Bronchial epithelial cell (primary cell): ENCODE results near the gene RTN4RL1. TPM values are rescaled to one million over a fixed set of nuclear protein-coding genes. Genes with fewer than 3 reads are reported as not detected.

Source experiments
- DNase-seq: peaks from one replicate; pipeline ENCODE4 v3.0.0-alpha.2; 2010; ENCODE audit warnings: low read depth
- FAIRE-seq: peaks from 2 replicates; lab custom pipeline; 2011; peaks lifted over from hg19 to GRCh38; lab: Jason Lieb, UNC
- H3K27me3 ChIP-seq: 2 replicates; pipeline ENCODE4 v1.5.1; 2011; ENCODE audit warnings: low read length; ENCODE audit not compliant: control insufficient read depth, insufficient read depth
- H3K36me3 ChIP-seq: 2 replicates; pipeline ENCODE4 v1.5.1; 2011; ENCODE audit warnings: low read length; ENCODE audit not compliant: control insufficient read depth, insufficient read depth
- H3K4me3 ChIP-seq: 2 replicates; pipeline ENCODE4 v1.5.1; 2011; ENCODE audit warnings: mild to moderate bottlenecking, low read depth, low read length, control low read depth
- total RNA-seq: library from RNA; depleted of rRNA; stranded (reverse); fragments of >200 nt; gene quantifications from 2 replicates; pipeline ENCODE4 v1.2.1, GENCODE V29; 2014
- TF ChIP-seq, protein P1 (sequence below): IDR thresholded peaks from 2 replicates; pipeline ENCODE4 v1.5.1; 2011; ENCODE audit warnings: mild to moderate bottlenecking, moderate library complexity, low read length, control low read depth, inconsistent platforms; ENCODE audit not compliant: insufficient read depth, severe bottlenecking

The RTN4RL1 gene
- total RNA-seq, 1 donor from 2014 or later: 0.26 TPM

DNA sequence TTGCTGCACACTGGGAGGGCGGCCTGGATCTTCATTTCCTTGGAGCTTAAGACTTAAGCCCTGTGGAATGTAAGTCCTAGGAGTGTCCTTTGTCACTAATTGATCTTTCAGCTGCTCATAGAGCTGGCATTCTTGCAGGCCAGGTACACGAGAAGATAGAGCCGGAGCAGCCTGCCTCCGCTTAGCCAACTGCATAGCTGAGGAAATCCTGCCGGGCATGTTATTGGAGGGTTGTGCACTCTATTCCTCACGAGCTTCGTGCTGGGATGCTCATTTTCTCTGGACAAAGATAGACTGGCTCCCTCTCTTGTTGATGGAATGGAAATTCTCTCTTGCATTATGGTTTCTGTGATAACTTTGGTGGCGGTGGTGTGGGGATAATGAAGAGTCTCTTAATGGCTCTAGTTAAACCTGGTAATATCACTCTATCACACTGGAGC is 118.5 kb downstream of the RTN4RL1 start:
- DNase-seq: no peak
- H3K36me3 ChIP-seq: no peaks in the 10 kb centered on the region
- no peak for FAIRE-seq
- no peak overlapping the region for H3K4me3 ChIP-seq
- TF ChIP-seq, protein P1, sequence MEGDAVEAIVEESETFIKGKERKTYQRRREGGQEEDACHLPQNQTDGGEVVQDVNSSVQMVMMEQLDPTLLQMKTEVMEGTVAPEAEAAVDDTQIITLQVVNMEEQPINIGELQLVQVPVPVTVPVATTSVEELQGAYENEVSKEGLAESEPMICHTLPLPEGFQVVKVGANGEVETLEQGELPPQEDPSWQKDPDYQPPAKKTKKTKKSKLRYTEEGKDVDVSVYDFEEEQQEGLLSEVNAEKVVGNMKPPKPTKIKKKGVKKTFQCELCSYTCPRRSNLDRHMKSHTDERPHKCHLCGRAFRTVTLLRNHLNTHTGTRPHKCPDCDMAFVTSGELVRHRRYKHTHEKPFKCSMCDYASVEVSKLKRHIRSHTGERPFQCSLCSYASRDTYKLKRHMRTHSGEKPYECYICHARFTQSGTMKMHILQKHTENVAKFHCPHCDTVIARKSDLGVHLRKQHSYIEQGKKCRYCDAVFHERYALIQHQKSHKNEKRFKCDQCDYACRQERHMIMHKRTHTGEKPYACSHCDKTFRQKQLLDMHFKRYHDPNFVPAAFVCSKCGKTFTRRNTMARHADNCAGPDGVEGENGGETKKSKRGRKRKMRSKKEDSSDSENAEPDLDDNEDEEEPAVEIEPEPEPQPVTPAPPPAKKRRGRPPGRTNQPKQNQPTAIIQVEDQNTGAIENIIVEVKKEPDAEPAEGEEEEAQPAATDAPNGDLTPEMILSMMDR: no peak
- H3K27me3 ChIP-seq: peaks cover 12% of the 10 kb centered on the region

DNA sequence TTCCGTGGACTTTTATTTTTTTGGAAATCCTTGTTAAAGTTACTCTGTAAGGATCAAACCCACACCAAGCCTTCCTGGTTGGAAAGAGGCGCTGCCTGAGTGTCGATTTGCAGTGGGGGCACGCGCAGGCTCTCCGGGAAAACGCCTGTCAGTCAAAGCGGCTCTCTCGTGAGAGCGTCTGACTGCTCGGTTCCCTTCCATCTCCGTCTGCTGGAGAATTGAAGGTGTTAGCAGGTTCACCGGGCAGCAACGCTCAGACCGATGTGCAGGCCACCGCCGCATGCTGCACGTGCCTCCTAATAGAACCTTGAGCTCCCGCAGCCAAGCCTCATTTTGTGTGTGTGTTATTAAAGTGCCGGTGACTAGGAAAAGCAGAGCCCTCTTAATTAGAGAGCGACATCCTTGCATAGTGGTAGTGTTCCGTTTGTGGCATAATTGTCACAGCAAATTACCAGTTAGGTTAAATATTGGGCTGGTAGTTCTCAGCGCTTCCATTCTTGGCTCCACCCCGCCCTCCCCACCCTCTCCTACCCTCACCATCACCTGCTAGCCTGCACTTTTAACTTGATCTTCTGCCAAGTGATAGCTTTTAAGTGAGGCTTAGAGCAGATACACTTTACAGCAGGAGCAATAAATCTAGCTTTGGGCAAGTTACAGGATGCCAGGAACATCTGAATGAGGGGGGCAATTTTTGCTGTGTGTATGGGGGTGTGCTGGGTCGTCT is 119.8 kb downstream of the RTN4RL1 start:
- Histone ChIP-seq H3K27me3 (peaks cover 12% of the 10 kb centered on the region), H3K36me3 (no peaks in the 10 kb centered on the region), H3K4me3 (no peak overlapping the region)
- FAIRE-seq (no peak), DNase-seq (no peak)
- TF ChIP-seq, protein P1: no peak

DNA sequence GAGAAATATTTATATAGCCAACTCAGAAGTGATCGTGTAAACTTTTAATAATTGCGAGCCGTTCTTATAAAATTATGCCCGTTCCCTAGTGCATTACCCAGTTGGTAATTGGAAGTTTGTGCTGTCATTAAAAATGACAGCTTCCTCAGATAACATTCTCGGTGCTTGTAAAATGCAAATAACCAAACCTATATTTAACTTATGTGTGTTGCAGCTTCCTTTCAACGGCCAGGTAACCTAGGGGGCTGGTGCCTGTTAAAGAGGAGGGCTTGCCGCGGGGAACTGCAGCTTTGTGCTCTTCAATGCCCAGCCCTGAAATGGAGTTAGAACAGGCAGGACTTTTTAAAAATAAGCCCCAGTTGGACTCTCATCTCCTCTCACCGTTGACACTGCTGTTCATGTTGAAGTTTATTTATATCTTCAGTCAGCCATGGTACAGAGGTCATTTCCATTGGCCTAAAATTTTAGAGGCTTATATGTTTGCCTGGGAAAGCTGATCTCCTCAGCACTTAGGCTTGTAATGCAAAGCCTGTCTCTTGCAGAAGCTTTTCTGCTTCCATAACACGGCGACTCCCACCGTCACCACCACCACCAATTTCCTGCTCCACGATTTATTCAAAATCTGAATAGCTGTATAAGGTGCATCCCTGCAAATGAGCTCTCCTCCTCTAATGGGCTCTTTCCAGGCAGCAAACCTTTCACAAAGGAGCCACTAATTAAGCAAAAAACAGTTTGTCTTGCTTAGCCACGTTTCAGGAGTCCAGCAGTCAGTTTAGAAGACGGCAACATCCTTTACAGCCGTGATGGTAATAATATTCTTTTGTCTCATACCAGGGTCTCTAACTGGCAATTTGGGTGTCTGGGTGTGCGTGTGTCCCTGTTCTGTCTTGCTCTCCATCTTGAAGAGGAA is 120.6 kb downstream of the RTN4RL1 start:
- peaks cover 12% of the 10 kb centered on the region for H3K27me3 ChIP-seq

DNA sequence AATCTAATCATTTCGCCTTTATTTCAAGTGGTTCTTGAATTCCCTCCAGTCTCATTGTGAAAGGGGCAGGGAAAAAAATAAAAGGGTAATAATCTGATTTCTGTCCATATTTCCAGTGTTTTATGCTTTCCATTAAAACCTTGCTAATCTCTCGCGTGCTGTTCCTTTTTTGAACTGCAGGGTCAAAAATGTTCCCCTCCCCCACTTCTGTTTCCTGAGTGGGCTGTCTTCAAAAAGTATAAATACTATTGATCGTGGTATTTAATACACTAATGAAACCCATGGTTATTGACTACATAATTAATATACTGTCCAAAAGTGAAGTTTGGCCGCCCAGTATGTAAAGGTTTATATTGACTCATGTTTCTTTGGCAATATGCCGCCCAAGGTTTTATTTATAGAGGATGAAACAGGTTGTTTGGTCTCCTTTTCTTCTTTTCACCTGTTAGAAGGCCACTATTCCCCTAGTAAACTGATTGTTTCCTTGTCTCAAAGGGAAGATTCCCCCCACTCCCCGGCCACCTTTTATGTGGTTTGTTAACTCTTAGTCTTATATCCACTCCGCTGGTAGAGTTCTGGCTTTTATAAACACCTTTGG is 125.6 kb downstream of the RTN4RL1 start:
- FAIRE-seq: no peak

More for the DNA sequence above, 120.6 kb downstream of the RTN4RL1 start:
- H3K36me3 ChIP-seq: no peaks in the 10 kb centered on the region
- H3K4me3 ChIP-seq: no peak overlapping the region
- FAIRE-seq: no peak
- DNase-seq: no peak
- TF ChIP-seq, protein P1: no peak

DNA sequence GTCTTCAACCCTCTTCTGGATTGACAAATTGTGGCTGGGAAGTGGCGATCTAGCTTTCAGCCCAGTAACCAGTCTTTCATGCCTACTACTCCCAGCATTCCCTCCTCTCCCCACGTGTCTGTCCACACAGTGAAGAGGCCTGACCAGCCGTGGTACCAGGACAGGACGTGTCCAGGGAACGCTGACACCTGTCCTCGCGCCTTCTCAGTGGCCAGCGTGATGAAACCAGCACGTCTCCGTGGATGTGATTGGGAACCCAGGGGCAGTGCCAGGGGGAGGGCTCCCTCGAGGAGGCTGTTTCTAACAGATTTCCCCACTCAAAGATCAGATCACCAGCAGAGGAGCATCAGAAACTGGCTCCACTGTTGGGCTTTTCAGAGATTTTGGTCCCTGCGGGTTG is 126.3 kb downstream of the RTN4RL1 start:
- TF ChIP-seq, protein P1: no peak
- no peak for FAIRE-seq
- Histone ChIP-seq H3K36me3 (peaks cover 15% of the 10 kb centered on the region), H3K4me3 (no peak overlapping the region), H3K27me3 (no peaks in the 10 kb centered on the region)
- DNase-seq: no peak

More for the DNA sequence above, 125.6 kb downstream of the RTN4RL1 start:
- H3K27me3 ChIP-seq: peaks cover under 1% of the 10 kb centered on the region
- peaks cover 15% of the 10 kb centered on the region for H3K36me3 ChIP-seq
- no peak overlapping the region for H3K4me3 ChIP-seq
- DNase-seq: no peak
- TF ChIP-seq, protein P1: no peak
